ENCODE data around the gene DSTN. TPM values are rescaled to one million over a fixed set of nuclear protein-coding genes. Genes with fewer than 3 reads are reported as not detected.

The DSTN gene
- total and polyA plus RNA-seq, 9 of the 15 experiments (the other 6 are each of a cell fraction or from before 2014, with no cell fraction given), result 25.7 to 88.3 (median 61.0) TPM

DNA sequence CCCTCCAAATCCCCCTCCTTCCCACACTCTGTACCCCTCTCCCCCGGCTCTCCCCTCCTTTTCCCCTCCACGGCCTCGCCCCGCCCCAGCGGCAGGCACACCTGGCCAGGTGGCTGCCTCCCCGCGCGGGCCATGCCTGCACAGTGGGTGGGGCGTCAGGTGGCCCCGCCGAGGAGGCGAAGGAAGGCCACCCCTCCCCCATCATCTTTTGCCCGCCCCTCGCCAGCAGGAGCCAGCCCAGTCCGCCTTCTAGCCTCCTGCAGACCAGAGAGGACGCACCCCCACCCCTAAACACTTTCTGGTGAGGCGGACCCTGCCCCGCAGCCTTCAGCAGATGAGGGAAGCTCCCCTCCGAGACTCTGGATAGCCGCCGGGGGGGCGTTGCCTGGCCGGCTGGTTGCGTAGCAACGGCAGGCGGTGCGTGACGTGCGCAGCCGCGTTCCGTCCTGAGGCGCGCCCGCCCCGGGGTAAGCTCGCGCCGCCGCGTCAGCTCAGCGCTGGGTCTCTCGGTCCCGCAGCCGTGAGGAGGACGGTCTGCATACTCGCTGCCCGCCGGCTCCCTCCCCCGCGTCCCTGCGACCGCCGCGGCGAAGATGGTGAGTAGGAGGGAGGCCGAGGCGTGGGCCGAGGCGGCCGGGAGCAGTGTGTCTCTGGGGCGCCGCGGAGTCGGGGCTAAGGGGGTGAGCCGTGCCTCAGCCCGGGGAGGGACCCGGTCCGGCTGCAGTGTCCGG lies at the start of gene DSTN (continued):
- TF ChIP-seq, protein P1, sequence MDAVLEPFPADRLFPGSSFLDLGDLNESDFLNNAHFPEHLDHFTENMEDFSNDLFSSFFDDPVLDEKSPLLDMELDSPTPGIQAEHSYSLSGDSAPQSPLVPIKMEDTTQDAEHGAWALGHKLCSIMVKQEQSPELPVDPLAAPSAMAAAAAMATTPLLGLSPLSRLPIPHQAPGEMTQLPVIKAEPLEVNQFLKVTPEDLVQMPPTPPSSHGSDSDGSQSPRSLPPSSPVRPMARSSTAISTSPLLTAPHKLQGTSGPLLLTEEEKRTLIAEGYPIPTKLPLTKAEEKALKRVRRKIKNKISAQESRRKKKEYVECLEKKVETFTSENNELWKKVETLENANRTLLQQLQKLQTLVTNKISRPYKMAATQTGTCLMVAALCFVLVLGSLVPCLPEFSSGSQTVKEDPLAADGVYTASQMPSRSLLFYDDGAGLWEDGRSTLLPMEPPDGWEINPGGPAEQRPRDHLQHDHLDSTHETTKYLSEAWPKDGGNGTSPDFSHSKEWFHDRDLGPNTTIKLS (IDR thresholded peaks at IDR 0.05; ENCODE audit: borderline replicate concordance, low read depth), result no peak
- no peak for TF ChIP-seq ATF1 (CRISPR knock-in tag; IDR thresholded peaks at IDR 0.05)
- TF ChIP-seq ATF1 (tag; IDR thresholded peaks at IDR 0.05), result peak; percentile 81
- TF ChIP-seq KDM5B (IDR thresholded peaks at IDR 0.05; ENCODE audit: insufficient replicate concordance, low read depth, low read length), result peak; percentile 54
- TF ChIP-seq ZBTB7A (IDR thresholded peaks at IDR 0.05; ENCODE audit: borderline replicate concordance, control insufficient read depth, low read depth, low read length), result peak; percentile 45; the same call in 1 of the 2 replicates
- TF ChIP-seq ZEB2 (IDR thresholded peaks at IDR 0.05), result peak; percentile 65
- no peak for TF ChIP-seq ZNF133 (CRISPR knock-in tag; IDR thresholded peaks at IDR 0.05)
- peak; percentile 83 for TF ChIP-seq EGR1 (conservative IDR thresholded peaks at IDR 0.05)
- TF ChIP-seq PHF8 (IDR thresholded peaks at IDR 0.05; ENCODE audit: borderline replicate concordance, low read length), result peak; percentile 86; the same call in 1 of the 2 replicates
- no peak for TF ChIP-seq ARID3A (IDR thresholded peaks at IDR 0.05; ENCODE audit: borderline replicate concordance, low read depth, low read length)
- TF ChIP-seq ZNF444 (CRISPR knock-in tag; IDR thresholded peaks at IDR 0.05), result no peak
- TF ChIP-seq SPI1 (IDR thresholded peaks at IDR 0.05; ENCODE audit: borderline replicate concordance, low read depth, low read length), result no peak
- no peak for TF ChIP-seq ZNF436 (CRISPR knock-in tag; IDR thresholded peaks at IDR 0.05)
- peak; percentile 29; the same call in 1 of the 2 replicates for TF ChIP-seq SP1 (CRISPR knock-in tag; IDR thresholded peaks at IDR 0.05)
- TF ChIP-seq SIN3A (IDR thresholded peaks at IDR 0.05; ENCODE audit: borderline replicate concordance in 2 of 2, control insufficient read depth in 1 of 2, low read depth in 2 of 2, low read length in 2 of 2), result 0 out of 4 replicates have a peak, but pooled peaks of 1 of the 2 experiments have one; percentile 18
- no peak for TF ChIP-seq ZNF586 (CRISPR knock-in tag; conservative IDR thresholded peaks at IDR 0.05)
- TF ChIP-seq, protein P2, sequence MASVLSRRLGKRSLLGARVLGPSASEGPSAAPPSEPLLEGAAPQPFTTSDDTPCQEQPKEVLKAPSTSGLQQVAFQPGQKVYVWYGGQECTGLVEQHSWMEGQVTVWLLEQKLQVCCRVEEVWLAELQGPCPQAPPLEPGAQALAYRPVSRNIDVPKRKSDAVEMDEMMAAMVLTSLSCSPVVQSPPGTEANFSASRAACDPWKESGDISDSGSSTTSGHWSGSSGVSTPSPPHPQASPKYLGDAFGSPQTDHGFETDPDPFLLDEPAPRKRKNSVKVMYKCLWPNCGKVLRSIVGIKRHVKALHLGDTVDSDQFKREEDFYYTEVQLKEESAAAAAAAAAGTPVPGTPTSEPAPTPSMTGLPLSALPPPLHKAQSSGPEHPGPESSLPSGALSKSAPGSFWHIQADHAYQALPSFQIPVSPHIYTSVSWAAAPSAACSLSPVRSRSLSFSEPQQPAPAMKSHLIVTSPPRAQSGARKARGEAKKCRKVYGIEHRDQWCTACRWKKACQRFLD (CRISPR knock-in tag; IDR thresholded peaks at IDR 0.05), result 0 out of 2 replicates have a peak, but pooled peaks have one; percentile 48
